GM23338 (cell line): ENCODE data around the gene KIAA0753. TPM values are rescaled to one million over a fixed set of nuclear protein-coding genes. Genes with fewer than 3 reads are reported as not detected.

Experiments used
- CREB1 ChIP-seq: fragments of 250-450 bp; sonication (Bioruptor Pico); IDR thresholded peaks from 2 replicates; pipeline ENCODE4 v1.5.0; 2020; ENCODE audit warnings: low read depth, mild to moderate bottlenecking, moderate library complexity
- ETS1 ChIP-seq: IDR thresholded peaks from 2 replicates; pipeline ENCODE4 v1.6.1; 2016; ENCODE audit warnings: antibody characterized with exemption
- JUNB ChIP-seq: IDR thresholded peaks from one replicate; pipeline ENCODE4 v1.6.1; 2016; ENCODE audit warnings: antibody characterized with exemption; ENCODE audit not compliant: unreplicated experiment
- NANOG ChIP-seq: IDR thresholded peaks from 2 replicates; pipeline ENCODE4 v1.6.1; 2016; ENCODE audit warnings: antibody characterized with exemption, borderline replicate concordance
- ZNF114 ChIP-seq: fragments of 250-450 bp; sonication (Bioruptor Pico); IDR thresholded peaks from 2 replicates; pipeline ENCODE4 v1.5.0; 2020; ENCODE audit warnings: mild to moderate bottlenecking, moderate library complexity
- ZNF331 ChIP-seq: fragments of 250-450 bp; sonication (Bioruptor Pico); IDR thresholded peaks from 2 replicates; pipeline ENCODE4 v1.5.0; 2020; ENCODE audit warnings: low read depth, mild to moderate bottlenecking, moderate library complexity
- polyA plus RNA-seq: library from polyadenylated mRNA; unstranded; fragments of >200 nt; fragmentation: Nextera tagmentation; extraction: Ambion mirVana; gene quantifications from 2 replicates; pipeline ENCODE4 v1.2.1, GENCODE V29; 2016
- total RNA-seq: library from RNA; depleted of rRNA; stranded (reverse); fragments of >200 nt; shearing (Covaris generic); gene quantifications from 2 replicates; pipeline ENCODE4 v1.2.3, GENCODE V29; 2014
- TF ChIP-seq, protein P1 (sequence below): fragments of 250-450 bp; sonication (Bioruptor Pico); IDR thresholded peaks from 2 replicates; pipeline ENCODE4 v1.5.0; 2020; ENCODE audit warnings: mild to moderate bottlenecking, moderate library complexity
- TF ChIP-seq, protein P2 (sequence below), 2 experiments: fragments of 200-600 bp in 1 of 2; sonication (generic) in 1 of 2; conservative IDR thresholded peaks; 2 replicates each; pipeline versions ENCODE4 v1.5.1 to v1.6.1; 2016 to 2017; ENCODE audit warnings: antibody characterized with exemption in 2 of 2, low read depth in 2 of 2, mild to moderate bottlenecking in 2 of 2, moderate library complexity in 1 of 2

The KIAA0753 gene
- total and polyA plus RNA-seq, 2 experiments from 2014 or later, result 6.0 to 27.8 TPM

DNA sequence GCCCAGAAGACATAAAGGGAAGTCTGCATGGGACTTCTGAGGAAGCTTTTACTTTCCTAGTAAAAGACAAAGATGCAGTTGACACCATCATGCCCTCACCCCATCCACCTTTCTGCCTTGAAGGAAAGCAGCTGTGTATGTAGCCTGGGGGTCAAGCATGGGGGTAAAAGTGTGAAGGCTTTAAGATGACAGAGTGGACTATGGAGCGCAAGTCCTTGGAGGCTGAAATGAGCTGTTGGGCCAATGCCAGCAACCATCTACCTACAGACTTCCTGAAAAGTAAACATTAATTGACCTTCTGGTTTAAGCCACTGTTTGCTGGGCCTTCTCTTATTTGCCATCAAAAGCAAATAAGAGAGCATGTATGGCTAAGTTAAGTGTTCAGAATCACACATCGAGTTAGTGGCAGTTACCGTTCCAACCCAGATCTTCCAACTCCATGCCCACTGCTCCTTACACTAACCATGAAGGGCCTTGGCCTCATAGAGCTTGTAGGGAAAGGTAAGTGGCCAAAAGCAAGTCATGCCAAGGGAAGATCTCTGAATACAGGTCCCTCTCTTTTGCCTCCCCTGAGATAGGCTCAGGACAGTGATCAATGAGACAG is 42.7 kb upstream of the KIAA0753 start (continued):
- TF ChIP-seq, protein P1, sequence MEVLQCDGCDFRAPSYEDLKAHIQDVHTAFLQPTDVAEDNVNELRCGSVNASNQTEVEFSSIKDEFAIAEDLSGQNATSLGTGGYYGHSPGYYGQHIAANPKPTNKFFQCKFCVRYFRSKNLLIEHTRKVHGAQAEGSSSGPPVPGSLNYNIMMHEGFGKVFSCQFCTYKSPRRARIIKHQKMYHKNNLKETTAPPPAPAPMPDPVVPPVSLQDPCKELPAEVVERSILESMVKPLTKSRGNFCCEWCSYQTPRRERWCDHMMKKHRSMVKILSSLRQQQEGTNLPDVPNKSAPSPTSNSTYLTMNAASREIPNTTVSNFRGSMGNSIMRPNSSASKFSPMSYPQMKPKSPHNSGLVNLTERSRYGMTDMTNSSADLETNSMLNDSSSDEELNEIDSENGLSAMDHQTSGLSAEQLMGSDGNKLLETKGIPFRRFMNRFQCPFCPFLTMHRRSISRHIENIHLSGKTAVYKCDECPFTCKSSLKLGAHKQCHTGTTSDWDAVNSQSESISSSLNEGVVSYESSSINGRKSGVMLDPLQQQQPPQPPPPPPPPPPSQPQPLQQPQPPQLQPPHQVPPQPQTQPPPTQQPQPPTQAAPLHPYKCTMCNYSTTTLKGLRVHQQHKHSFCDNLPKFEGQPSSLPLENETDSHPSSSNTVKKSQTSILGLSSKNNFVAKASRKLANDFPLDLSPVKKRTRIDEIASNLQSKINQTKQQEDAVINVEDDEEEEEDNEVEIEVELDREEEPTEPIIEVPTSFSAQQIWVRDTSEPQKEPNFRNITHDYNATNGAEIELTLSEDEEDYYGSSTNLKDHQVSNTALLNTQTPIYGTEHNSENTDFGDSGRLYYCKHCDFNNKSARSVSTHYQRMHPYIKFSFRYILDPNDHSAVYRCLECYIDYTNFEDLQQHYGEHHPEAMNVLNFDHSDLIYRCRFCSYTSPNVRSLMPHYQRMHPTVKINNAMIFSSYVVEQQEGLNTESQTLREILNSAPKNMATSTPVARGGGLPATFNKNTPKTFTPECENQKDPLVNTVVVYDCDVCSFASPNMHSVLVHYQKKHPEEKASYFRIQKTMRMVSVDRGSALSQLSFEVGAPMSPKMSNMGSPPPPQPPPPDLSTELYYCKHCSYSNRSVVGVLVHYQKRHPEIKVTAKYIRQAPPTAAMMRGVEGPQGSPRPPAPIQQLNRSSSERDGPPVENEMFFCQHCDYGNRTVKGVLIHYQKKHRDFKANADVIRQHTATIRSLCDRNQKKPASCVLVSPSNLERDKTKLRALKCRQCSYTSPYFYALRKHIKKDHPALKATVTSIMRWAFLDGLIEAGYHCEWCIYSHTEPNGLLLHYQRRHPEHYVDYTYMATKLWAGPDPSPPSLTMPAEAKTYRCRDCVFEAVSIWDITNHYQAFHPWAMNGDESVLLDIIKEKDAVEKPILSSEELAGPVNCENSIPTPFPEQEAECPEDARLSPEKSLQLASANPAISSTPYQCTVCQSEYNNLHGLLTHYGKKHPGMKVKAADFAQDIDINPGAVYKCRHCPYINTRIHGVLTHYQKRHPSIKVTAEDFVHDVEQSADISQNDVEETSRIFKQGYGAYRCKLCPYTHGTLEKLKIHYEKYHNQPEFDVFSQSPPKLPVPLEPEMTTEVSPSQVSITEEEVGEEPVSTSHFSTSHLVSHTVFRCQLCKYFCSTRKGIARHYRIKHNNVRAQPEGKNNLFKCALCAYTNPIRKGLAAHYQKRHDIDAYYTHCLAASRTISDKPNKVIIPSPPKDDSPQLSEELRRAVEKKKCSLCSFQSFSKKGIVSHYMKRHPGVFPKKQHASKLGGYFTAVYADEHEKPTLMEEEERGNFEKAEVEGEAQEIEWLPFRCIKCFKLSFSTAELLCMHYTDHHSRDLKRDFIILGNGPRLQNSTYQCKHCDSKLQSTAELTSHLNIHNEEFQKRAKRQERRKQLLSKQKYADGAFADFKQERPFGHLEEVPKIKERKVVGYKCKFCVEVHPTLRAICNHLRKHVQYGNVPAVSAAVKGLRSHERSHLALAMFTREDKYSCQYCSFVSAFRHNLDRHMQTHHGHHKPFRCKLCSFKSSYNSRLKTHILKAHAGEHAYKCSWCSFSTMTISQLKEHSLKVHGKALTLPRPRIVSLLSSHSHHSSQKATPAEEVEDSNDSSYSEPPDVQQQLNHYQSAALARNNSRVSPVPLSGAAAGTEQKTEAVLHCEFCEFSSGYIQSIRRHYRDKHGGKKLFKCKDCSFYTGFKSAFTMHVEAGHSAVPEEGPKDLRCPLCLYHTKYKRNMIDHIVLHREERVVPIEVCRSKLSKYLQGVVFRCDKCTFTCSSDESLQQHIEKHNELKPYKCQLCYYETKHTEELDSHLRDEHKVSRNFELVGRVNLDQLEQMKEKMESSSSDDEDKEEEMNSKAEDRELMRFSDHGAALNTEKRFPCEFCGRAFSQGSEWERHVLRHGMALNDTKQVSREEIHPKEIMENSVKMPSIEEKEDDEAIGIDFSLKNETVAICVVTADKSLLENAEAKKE (CRISPR knock-in tag), result no peak
- no peak for TF ChIP-seq ZNF114
- TF ChIP-seq CREB1, result no peak
- no peak for TF ChIP-seq ETS1
- TF ChIP-seq NANOG, result no peak
- TF ChIP-seq ZNF331 (CRISPR knock-in tag), result no peak
- TF ChIP-seq JUNB, result no peak
- TF ChIP-seq, protein P2, sequence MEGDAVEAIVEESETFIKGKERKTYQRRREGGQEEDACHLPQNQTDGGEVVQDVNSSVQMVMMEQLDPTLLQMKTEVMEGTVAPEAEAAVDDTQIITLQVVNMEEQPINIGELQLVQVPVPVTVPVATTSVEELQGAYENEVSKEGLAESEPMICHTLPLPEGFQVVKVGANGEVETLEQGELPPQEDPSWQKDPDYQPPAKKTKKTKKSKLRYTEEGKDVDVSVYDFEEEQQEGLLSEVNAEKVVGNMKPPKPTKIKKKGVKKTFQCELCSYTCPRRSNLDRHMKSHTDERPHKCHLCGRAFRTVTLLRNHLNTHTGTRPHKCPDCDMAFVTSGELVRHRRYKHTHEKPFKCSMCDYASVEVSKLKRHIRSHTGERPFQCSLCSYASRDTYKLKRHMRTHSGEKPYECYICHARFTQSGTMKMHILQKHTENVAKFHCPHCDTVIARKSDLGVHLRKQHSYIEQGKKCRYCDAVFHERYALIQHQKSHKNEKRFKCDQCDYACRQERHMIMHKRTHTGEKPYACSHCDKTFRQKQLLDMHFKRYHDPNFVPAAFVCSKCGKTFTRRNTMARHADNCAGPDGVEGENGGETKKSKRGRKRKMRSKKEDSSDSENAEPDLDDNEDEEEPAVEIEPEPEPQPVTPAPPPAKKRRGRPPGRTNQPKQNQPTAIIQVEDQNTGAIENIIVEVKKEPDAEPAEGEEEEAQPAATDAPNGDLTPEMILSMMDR (conservative IDR thresholded peaks at IDR 0.05; ENCODE audit: low read depth in 2 of 2), result no peak
